ENCODE results near the gene PRKD2.

Gene PRKD2

DNA sequence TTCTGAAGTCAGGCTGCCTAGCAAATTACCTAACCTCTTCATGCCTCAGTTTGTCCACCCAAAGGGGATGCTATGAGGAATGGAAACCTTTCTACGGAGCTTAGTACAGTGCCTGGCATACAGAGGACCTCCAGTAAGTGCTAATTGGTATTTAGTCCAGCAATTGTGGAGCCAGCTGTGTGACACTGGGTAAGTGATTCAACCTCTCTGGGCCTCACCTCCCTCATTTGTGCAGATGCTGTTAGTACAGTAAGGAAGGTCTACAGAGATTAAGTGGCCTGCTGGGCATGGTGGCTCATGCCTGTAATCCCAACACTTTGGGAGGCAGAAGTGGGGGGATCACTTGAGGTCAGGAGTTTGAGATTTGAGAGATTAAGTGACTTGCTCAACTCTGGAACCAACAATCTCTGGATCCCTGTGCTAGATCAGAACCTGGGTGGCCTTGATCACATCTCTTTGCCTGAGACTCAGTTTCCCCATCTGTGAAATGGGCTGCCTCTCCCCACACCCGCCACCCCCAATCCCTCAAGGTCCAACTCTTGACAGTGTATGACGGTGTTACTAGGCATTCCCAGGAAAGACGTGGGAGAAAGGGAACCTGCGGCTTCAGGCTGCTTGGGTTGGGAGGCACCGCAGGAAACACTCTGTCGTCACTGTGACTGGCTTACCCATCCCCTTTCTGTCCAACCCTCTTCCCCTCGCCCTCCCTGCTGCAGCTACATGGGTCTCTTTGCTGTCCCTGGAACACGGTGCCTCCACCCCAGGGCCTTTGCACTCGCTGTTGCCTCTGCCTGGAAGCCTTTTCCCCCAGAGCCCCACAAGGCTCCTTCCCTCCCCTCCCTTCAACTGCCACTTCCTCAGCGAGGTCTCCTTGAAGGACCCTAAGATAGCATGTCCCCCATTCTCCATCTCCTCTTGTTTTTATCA, 18.3 kb downstream of the PRKD2 start:
- no peak for DNase-seq

DNA sequence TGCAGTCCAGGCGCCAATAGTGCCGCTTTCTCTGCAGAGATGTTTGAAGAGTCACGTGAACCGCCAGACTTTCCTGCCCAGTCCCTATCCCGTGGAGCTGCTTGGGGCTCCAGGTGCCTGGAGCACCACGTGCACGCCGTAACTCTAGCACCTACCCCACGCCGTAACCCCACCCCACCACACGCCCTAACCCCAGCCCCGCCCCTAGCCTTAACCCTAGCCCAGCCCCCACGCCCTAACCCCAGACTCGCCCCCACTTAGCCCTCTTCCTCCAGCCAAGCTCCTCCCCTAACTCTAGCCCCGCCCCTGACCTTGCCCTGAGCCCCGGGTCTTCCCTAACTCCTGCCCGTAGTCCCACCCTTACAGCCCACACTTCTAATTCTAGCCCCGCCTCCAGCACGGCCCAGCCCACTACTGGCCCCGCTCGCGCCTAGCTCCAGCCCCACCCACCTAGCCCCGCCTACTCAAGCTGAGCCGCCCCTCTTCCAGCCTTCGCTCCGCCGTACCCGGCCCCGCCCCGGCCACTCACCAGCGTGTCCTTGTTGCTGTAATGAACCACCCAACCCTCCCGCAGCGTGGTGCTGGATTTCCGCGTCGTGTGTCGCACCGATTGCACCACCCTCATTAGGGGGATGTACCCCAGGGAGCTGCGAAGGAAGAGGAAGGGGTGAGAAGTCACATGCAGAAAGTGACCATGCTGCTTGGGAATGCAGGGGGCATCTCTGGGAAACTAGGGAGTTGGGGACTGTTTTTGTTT, 19.5 kb downstream of the PRKD2 start:
- DNase-seq = no peak

DNA sequence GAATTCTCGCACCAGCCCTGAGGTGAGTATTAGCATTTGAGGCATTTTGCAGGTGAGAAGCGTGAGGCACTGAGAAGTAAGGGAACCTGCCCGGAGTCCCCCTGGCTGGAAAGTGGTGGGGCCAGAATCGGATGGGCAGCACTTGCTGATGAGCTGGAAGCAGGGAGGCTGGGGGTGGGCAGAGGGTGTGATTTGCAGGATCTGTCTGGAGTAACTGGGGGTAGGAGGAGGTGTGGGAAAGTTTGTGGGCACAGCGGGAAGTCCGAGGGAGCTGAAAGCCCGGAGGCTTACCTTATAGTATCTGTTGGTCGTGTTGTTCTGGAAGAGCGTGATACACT, 20.1 kb downstream of the PRKD2 start:
- DNase-seq = no peak

DNA sequence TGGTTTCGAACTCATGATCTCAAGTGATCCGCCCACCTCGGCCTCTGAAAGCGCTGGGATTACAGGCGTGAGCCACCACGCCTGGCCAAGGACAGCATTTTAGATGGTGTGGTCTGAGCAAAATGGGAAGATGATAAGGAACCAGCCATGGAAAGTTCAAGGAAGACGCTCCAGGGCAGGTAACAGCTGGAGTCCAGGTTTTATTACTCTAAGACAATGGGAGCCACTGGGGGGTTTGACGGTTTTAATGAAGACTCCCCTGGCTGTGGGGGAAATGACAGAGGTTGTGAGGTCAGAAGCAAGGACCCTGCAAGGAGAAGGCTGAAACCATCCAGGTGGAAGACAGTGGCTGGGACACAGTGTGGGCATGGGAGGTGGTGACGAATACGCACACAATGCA, 20.9 kb downstream of the PRKD2 start:
- DNase-seq = no peak

DNA sequence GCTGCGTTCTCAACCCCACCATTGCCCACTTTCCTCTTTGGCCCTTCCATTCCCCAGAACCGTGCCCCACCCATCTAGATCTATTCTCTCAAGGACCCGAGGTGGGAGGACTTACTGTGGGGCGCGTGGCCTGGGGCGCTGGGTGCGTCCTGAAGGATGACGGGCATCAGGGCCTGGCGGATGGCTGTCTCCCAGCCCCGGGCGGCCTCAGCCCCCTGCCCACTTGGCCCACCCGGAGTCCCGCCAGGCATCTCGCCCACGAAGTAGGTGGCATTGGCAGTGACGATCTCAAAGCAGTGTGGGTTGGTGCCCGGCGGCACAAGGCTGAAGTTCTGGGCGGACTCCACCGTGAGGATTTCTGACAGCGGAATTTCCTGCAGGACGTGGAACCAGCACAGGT, 23.2 kb downstream of the PRKD2 start:
- no peak for DNase-seq

DNA sequence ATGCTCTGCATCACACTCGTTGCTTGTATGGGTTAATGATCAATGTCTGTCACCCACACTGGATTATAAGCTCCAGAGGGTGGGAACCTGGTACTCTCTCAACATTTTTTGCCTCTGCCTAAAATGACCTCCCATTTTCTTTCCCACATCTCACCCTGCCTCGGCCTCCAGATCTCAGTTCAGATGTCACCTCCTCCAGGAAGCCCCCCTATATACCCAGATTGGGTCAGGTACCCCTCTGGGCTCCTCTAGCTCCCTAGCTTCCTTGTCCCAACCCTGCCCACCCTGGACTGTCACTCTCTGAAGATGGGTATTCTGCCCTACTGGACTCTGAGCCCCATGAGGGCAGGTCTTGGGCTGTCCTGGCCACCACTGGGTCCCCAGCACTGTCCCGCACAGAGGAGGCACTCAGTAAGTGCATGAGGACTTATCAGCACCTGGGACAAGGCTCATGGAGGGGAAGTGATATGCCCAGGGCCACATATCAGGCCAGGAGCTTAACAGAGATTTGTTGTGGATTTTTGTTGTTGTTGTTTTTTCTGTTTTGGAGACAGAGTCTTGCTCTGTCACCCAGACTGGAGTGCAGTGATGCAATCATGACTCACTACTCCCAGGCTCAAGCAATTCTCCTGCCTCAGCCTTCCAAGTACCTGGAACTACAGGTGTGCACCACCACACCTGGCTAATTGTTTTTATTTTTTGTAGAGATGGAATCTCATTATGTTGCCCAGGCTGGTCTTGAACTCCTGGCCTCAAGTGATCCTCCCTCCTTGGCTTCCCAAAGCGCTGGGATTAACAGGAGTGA, 23.8 kb downstream of the PRKD2 start:
- no peak for DNase-seq

DNA sequence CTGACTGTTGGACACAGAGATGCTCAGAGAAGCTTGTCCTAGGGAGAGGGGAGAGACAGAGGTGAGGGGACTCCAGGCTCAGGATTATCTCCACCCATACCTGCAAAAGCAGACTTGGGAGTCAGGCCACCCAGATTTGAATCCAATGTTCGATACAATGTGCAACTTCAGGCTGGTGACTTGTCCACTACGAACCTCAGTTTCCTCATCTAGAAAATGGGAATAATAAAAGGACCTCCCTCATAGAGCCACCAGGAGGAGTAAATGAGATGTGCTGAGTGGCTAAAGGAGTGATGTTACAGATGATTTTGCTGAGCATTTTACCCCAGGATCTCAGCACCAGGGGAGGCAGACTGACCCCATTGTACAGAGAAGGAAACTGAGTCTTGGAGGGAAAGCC, 25.0 kb downstream of the PRKD2 start:
- no peak for DNase-seq

DNA sequence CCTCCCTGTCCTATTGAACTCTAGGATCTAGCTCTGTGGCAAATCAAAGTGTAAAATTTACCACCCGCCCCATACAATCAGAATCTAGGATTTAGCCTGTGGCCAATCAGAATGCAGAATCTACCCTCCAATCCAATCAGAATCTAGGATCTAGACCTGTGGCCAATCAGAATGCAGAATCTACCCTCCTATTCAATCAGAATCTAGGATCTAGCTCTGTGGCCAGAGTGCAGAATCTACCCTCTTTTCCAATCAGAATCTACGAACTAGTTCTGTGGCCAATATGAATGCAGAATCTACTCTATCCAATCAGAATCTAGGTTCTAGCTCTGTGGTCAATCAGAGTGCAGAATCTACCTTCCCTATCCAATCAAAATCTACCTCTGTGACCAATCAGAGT, 25.8 kb downstream of the PRKD2 start:
- no peak for DNase-seq

DNA sequence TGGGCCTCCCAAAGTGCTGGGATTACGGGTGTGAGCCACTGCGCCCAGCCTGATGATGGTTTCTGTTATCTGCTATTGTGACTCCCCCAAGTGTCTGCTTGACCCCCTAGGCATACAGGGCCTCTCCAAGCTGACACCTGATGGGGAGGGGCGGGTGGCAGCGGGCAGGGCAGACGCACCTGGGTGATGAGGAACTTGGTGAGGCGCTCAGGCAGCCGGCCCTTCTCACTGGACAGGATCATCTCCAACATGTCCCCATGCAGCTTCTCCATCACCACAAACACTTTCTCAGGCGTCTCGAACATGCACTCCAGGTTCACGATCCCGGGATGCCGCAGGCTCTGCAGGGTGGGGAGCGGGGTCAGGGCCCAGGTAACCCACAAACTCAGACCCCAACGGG, 27.6 kb downstream of the PRKD2 start:
- DNase-seq = no peak

DNA sequence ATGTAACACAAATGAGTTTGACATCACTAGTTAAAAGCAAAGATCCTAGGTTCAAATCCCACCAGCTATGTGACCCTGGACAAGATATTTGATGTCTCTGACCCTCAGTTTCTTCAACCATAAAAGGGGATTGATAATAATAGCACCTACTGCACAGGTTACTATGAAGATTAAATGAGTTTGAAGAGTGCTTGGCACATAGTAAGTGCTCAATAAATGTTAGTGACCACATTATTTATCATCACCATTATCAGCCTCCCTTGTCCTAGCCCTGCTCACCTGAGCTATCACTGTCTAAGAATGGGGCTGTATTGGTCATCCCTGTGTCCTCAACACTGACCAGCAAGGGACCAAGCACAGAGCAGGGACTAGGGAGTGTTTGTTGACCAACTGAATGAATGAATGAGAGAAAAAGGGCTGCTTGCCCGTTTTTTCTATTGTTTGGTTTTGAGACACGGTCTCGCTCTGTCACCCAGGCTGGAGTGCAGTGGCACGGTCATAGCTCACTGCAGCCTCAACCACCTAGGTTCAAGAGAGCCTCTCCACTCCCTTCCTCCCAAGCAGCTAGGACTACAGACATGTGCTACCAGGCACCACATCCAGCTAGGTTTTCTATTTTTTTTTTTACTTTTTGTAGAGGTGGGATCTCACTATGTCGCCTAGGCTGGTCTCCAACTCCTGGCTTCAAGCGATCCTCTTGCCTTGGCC, 29.3 kb downstream of the PRKD2 start:
- no peak for DNase-seq

DNA sequence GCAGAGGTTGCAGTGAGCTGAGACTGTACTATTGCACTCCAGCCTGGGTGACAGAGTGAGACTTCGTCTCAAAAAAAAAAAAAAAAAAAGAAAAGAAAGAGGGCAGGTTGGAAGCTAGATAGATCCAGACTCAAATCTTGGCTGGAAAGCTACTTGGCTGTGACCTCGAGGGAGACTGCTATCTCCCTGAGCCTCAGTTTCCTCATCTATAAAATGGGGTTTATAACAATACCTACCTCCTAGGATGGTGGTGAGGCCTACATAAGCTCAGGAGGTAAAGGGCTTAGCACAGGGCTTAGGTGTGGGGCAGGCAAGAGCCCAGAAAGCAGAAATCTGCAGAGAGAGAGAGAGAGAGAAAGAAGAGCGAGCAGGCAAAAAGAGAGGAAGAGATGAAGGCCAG, 31.7 kb downstream of the PRKD2 start:
- no peak for DNase-seq

DNA sequence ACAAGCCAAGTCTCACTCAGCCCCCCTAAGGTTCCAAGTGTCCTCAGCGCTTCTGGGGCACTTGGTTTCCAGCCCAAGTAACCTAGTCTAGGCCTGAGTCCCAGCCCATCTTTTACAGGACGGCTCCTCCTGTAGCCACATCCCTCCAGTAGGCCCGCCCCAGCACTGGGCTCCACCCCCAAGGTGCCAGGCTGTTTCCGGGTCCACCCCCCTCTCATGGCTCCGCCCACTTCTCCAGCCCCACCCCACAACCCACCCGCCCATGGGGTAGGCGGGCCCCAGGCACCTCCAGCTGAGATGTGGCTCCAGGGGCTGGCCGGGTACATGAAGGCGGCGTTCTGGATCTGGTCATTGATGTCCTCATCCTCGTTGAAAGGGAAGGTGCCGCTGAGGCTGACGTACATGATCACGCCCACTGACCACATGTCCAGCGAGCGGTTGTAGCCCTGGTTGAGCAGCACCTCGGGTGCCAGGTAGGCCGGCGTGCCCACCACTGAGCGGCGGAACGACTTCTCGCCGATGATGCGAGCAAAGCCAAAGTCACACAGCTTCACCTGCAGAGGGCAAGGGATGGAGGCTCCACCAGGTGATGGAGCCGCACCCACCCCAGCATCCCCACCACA, 38.7 kb downstream of the PRKD2 start:
- peak; percentile 39 for DNase-seq

DNA sequence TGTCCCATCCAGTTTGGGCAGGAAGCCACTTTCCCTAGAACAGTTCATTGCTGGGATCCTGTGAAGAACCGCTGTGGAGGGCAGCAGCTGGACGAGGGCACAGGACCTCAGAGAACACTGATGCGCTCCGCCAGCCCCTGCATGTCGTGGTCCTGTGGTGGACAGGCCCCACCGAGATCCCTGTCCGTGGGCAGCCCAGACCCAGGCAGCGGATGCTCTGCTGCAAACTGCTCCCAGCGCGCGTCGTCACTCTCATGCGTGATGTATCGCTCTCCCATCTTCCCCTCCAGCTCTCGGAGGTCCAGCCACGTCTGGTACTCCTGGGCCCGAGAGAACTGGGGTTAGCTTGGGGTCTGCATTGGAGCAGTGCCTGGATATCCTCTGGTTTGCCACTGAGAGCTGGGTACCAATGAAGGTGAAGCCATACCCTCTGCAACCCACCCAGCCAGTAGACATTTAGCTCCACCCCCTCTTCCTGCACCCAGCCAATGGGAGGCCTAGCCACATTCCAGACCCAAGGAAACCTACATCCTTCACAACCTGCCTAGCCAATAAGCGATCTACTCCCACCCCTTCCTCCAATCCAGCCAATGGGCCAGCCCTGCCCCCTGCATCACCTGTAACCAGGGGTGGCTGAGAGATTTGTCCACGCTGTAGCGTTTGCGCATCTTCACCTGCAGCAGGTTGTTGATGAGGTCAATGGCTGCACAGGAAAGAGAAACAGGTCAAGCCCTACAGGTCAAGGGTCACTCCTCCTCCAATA, 42.3 kb downstream of the PRKD2 start:
- DNase-seq = no peak

DNA sequence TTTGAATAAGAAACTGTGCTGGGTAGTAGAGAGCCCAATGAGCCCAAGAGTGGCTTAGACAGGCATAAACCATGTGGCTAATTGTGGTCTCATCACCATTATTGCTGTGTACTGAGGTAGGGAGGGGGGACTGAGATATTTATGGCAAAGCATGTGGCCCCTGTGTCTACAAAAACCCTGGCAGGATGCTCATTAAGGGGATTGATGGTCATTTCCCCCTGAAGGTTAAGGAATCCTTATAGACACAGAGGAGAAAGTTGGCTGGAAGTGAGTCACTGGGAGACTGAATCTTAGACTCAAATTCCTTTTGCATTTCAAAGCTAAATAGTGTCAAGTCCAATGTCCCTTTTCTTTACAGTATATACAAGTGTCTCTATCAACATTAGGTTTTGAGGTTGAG, 46.1 kb downstream of the PRKD2 start:
- no peak for DNase-seq

DNA sequence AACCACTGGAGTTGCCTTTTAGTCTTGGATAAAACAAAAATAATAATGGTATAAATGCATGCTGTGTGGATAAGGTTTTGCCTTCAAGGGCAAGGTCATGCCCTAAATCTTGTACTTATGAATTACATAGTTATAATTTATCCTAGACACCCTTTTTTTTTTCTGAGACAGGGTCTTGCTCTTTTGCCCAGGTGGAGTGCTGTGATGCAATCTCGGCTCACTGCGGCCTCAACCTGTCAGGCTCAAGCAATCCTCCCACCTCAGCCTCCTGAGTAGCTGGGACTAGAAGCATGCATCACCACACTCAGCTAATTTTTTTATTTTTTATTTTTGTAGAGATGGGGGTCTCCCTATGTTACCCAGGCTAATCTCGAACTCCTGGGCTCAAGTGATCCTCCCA, 48.3 kb downstream of the PRKD2 start:
- no peak for DNase-seq

DNA sequence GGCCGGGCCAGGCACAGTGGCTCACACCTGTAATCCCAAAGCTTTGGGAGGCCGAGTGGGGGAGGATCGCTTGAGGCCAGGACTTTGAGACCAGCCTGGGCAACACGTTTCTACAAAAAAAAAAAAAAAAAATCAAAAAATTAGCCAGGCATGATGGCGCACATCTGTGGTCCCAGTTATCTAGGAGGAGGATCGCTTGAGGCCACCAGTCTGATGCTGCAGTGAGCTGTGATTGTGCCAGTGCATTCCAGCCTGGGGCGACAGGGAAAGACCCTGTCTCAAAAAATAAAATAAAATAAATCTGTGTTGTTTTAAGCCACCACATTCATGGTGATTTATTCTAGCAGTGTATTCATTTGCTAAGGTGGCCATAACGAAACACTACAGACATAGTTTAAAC, 51.8 kb downstream of the PRKD2 start:
- no peak for DNase-seq

DNA sequence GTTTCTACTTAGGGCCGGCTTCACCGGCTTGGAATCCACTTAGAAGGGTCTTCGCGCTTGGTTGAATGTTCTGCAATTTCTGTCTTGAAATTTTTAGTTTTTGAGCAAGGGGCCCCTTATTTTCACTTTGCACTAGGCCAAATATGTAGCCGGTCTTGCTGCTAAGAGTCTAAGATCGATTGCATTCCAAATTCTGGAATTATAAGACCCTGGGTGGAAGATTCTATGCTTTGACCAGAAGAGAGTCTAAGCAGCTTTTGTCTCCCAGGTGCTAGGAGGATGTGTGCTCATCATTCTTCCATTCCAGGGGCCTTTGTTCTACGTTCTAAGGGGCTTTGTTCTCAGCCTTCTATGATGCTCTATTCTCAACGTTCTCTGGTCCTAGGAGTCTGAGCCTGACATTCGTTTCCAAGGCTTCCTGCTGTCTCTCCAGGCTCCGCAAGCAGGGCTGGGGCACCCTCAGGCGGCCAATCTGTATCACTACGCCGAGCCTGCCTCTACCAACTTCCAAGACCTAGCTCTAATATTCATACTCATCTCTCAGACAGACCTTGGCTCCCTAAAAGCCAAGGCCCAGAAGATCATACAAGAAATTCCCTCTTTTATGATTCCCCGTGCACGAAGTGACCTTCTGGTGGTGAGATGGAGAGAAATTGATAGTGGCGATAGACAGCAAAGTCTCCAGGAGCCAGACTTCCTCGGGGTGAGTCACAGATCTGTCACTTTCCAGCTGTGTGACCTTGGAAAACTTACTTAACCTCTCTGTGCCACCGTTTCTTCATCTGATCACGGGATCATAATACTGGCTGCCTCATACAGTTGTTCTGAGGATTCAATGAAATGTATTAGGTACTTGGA, 55.0 kb downstream of the PRKD2 start:
- peak; percentile 71 for DNase-seq

DNA sequence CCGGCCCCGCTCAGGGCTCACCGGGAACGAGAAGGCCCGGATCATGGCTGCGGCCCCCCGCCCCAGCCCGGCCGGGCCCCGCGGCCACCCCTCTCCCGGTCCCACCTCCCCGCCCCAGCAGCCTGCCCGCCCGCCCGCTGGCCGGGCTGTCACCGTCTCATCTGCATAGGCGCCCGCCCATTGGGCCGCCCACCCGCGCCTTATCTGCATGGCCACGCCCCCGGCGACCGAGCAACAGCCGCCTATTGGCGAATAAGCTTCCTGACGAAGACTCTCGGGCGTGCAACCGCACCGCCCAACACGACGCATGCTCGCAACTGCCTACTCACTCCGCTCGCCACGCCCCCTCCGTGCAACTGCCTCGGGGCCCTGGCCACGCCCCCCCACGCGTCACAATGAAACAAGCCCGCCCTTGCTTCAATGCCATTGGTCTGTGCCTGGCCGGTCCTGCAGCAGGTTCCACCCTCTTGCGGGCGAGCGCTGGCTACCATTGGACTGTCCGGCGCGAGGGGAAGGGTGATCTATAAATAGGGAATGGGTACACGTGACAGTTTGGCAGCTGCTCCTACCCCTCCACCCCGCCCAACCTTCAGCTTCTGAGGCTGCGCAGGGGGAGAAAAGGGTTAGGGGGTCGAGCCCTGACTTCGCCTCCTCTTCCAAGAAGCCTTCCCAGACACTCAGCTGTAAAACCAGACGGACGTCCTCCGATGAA, 55.7 kb downstream of the PRKD2 start, which contains the start of gene DACT3:
DACT3 (minus strand) TSS at position 163 of the 712 bp plus-strand sequence; CDS start at position 45, 118 bp downstream.
- DNase-seq = peak; percentile 100

DNA sequence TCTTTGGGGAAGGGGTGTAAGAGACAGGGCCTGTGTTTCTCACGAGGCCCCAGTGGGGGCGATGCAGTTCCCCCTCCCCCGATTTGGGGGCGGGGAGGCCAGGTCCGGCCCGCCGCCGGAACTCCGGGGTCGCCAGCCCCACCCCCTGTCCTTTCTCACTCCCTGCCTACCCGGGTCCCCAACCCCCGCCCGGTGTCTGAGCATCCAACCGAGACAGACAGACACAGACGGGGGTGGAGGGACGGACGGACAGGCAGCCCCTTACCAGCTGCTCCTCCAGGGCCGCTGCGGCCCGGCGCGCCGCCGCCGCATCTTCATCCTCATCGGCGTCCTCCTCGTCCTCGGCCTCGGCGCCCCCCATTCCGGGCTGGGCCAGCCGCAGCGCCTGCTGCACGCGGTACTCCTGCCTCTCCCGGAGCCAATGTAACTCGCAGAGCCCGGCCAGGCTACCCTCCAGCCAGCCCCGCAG, 56.3 kb downstream of the PRKD2 start:
- no peak for DNase-seq

Data from activated CD8-positive, alpha-beta memory T cell treated with anti-CD3 and anti-CD28 coated beads, Interleukin-2, amount 50 U/mL, for 4 hours (primary cell).